D721Med (cell line): ENCODE measurements around the gene RETN.
A peak's percentile ranks its signal among the peaks of the same experiment; 100 is the strongest.

Experiments used
- DNase-seq: peaks from one replicate; pipeline ENCODE4 v3.0.0; 2011; ENCODE audit warnings: low spot score; ENCODE audit not compliant: insufficient read length
- FAIRE-seq: peaks from 2 replicates; lab custom pipeline; 2011; peaks lifted over from hg19 to GRCh38; lab: Jason Lieb, UNC
- CTCF ChIP-seq: IDR thresholded peaks from 2 replicates; pipeline ENCODE4 v1.5.1; 2012; ENCODE audit warnings: mild to moderate bottlenecking, control low read depth; ENCODE audit not compliant: insufficient read depth; ENCODE audit errors: missing control alignments

The RETN gene

GRCh38 chr19:7633698-7634097 is 35.2 kb upstream of the RETN start, which contains the start of gene PCP2:
TSS of gene PCP2 (minus strand) at chr19:7633719. CDS start at chr19:7633457, 262 bp downstream.
- FAIRE-seq = no peak
- DNase-seq = no peak
- no peak for TF ChIP-seq CTCF

GRCh38 chr19:7635670-7636069 is 33.2 kb upstream of the RETN start:
- no peak for TF ChIP-seq CTCF
- FAIRE-seq = no peak
- no peak for DNase-seq

- FAIRE-seq = no peak
- DNase-seq = no peak
Measured at GRCh38 chr19:7636317-7636690, 32.5 kb upstream of the RETN start.

GRCh38 chr19:7636691-7637373 is 32.0 kb upstream of the RETN start, which contains the start of gene STXBP2:
TSS of gene STXBP2 (plus strand) at chr19:7637110. CDS start at chr19:7637150, 40 bp downstream.
- DNase-seq (no peak), FAIRE-seq (no peak)
- no peak for TF ChIP-seq CTCF

More at GRCh38 chr19:7636317-7636690, 32.5 kb upstream of the RETN start:
- no peak for TF ChIP-seq CTCF

- DNase-seq (no peak), FAIRE-seq (no peak)
- no peak for TF ChIP-seq CTCF
Measured at GRCh38 chr19:7637374-7638256, 31.2 kb upstream of the RETN start.

GRCh38 chr19:7638802-7639465 is 29.9 kb upstream of the RETN start:
- DNase-seq (peak; percentile 93), FAIRE-seq (no peak)
- no peak for TF ChIP-seq CTCF
